Esophagus muscularis mucosa (tissue), 4 donors: ENCODE data around the gene SMYD4. TPM values are rescaled to one million over a fixed set of nuclear protein-coding genes. Genes with fewer than 3 reads are reported as not detected.

Experiments used
- DNase-seq: peaks from one replicate; pipeline ENCODE4 v3.0.0-alpha.2; 2017; ENCODE audit errors: extremely low spot score
- H3K27ac ChIP-seq, 4 donors: fragments of 200-600 bp; sonication (generic); replicated peaks in 1 of 4; 1 replicate in 3 of 4; 2 replicates in 1 of 4; pipeline ENCODE4 v1.5.1; 2016 to 2019; ENCODE audit warnings: mild to moderate bottlenecking in 1 of 4
- H3K27me3 ChIP-seq, 4 donors: fragments of 200-600 bp; sonication (generic); one replicate each; pipeline versions ENCODE4 v1.5.1 to v1.6.0; 2016 to 2019
- H3K36me3 ChIP-seq, 4 donors: fragments of 200-600 bp; sonication (generic); one replicate each; pipeline ENCODE4 v1.5.1; 2016 to 2019
- H3K4me1 ChIP-seq, 4 donors: fragments of 200-600 bp; sonication (generic); one replicate each; pipeline ENCODE4 v1.5.1; 2016 to 2019
- H3K4me3 ChIP-seq, 4 donors: fragments of 200-600 bp; sonication (generic); 1 replicate in 2 of 4; 2 replicates in 2 of 4; pipeline ENCODE4 v1.5.1; 2016 to 2019; ENCODE audit warnings: mild to moderate bottlenecking in 4 of 4, moderate library complexity in 1 of 4
- H3K9me3 ChIP-seq, 4 donors: fragments of 200-600 bp; sonication (generic); 1 replicate in 3 of 4; 2 replicates in 1 of 4; pipeline ENCODE4 v1.5.1; 2016 to 2019
- EP300 ChIP-seq: sonication (generic); formaldehyde crosslinking; IDR thresholded peaks from one replicate; pipeline ENCODE4 v1.6.1; 2017; ENCODE audit warnings: antibody characterized with exemption
- POLR2A ChIP-seq: fragments of 450-650 bp; IDR thresholded peaks from one replicate; pipeline ENCODE4 v1.6.1; 2017; ENCODE audit warnings: antibody characterized with exemption, moderate library complexity, mild to moderate bottlenecking, low read depth
- POLR2AphosphoS5 ChIP-seq, 2 donors: sonication (generic); formaldehyde crosslinking; IDR thresholded peaks; one replicate each; pipeline ENCODE4 v1.6.1; 2017; ENCODE audit warnings: antibody characterized with exemption in 2 of 2
- WGBS: methylation state at CpG from one replicate; pipeline ENCODE4 v1.1.5; 2018; 5-methylcytosine and 5-hydroxymethylcytosine counted together
- intact Hi-C: fragments of 100-400 bp; cut with DNase I; formaldehyde crosslinking; loops from one replicate; pipeline ENCODE4 v1.15.1; 2023
- total RNA-seq, 4 donors: library from RNA; depleted of rRNA; stranded (reverse); fragments of >200 nt; gene quantifications; one replicate each; pipeline versions ENCODE4 v1.1.0 to v1.2.1, GENCODE V29; 2016
- TF ChIP-seq, protein P1 (sequence below), 3 experiments: fragments of 200-600 bp in 2 of 3; fragments of 450-650 bp in 1 of 3; sonication (generic) in 2 of 3; IDR thresholded peaks; one replicate each; pipeline ENCODE4 v1.5.1; 2017 to 2019; ENCODE audit warnings: antibody characterized with exemption in 3 of 3, mild to moderate bottlenecking in 2 of 3, moderate library complexity in 1 of 3

Gene SMYD4
- total RNA-seq, 4 donors from 2014 or later = 10.3 to 14.8 (median 11.9) TPM

DNA sequence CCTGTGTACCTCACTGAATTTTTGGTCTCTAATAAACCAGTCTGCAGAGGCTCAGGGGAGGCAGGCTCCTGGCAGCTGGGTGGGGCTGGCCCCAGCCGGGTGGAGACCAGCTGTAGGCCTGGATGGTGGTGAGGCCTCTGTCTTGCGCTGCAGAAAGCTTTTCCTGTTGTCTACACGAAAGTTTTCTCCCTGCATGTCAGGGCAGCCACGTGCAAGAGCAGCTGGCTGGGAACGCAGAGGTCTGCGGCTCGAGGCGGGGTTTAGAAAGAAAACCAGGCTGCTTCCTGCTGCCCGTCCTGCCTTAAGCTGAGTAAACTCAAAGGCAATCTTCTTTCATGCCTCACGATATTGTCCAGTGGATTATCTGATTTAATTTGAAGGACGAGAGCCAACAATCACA, 65.4 kb downstream of the SMYD4 start:
- peaks cover 16 to 42% (median 41%) of the 10 kb centered on the region in 4 donors for H3K4me1 ChIP-seq
- H3K36me3 ChIP-seq = no peaks in the 10 kb centered on the region
- TF ChIP-seq, protein P1, sequence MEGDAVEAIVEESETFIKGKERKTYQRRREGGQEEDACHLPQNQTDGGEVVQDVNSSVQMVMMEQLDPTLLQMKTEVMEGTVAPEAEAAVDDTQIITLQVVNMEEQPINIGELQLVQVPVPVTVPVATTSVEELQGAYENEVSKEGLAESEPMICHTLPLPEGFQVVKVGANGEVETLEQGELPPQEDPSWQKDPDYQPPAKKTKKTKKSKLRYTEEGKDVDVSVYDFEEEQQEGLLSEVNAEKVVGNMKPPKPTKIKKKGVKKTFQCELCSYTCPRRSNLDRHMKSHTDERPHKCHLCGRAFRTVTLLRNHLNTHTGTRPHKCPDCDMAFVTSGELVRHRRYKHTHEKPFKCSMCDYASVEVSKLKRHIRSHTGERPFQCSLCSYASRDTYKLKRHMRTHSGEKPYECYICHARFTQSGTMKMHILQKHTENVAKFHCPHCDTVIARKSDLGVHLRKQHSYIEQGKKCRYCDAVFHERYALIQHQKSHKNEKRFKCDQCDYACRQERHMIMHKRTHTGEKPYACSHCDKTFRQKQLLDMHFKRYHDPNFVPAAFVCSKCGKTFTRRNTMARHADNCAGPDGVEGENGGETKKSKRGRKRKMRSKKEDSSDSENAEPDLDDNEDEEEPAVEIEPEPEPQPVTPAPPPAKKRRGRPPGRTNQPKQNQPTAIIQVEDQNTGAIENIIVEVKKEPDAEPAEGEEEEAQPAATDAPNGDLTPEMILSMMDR (IDR thresholded peaks at IDR 0.05) = no peak
- TF ChIP-seq POLR2AphosphoS5 (IDR thresholded peaks at IDR 0.05) = peak; percentile 70 to 84
- peak; percentile 36 for TF ChIP-seq POLR2A
- no peak for TF ChIP-seq EP300
- WGBS = 3% methylated on average over 10 of the region's 11 CpGs
- H3K27me3 ChIP-seq = peaks cover 0 to 40% (median 0%) of the 10 kb centered on the region in 4 donors
- peak; percentile 96 for DNase-seq
- peak overlapping the region; percentile 48 to 57 (median 50) for H3K4me3 ChIP-seq
- H3K9me3 ChIP-seq = no peaks in the 10 kb centered on the region
- intact Hi-C loops = no loop called here
- peak overlapping the region; percentile 77 to 81 (median 80) for H3K27ac ChIP-seq

DNA sequence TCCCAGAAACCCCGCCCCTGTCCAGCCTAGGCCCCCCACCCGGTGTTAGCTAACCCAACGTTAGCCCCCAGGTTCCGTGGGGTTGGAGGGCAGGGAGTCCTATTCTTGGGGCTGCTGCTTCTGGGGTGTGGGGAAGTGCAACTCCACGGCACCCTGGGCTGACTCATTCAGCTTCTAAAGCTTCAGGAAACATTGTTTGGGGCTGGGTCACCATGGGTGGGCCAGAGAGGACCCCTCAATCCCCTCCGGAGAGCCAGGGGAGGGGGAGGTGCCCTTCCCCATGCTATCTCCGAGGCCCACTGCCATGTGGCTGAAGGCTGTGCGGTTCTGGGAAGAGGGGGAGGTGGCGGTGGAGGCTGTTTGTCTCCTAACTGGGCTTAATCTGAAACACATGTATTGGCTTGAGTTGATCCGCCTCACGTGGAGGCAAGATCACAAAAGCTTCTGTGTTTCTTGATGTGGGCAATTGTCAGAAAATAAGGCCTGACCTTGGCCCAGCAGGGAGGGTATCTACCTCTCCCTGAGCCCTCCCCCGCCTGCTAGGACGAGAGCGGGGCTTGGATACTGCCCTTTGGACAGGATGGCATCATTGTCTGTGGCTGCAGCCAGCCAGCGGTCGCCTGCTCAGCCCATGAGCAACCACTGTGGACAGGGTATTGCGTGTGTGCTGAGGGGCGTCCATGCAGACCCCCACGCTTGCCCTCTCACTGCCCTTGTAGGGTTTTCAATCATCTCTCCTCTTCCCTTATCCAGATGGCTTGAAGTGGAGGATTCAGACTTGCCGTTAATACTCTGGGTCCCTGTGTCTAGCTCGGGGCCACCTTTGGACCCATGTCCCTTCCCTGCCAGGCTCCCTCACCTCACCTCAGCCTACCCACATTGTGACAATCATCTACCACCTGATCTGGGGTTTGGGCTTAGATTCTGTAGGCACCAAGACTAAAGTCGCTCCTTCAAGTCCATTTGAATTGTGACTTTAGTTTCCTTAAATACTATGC, 66.5 kb downstream of the SMYD4 start:
- 52% methylated on average over 9 of the region's 22 CpGs for WGBS
- peak overlapping the region; percentile 48 to 57 (median 50) for H3K4me3 ChIP-seq
- peaks cover 16 to 42% (median 39%) of the 10 kb centered on the region in 4 donors for H3K4me1 ChIP-seq
- no peaks in the 10 kb centered on the region for H3K9me3 ChIP-seq
- no peaks in the 10 kb centered on the region for H3K36me3 ChIP-seq
- DNase-seq = no peak
- peaks cover 0 to 29% (median 0%) of the 10 kb centered on the region in 4 donors for H3K27me3 ChIP-seq
- intact Hi-C loops = no loop called here
- TF ChIP-seq POLR2A (no peak), POLR2AphosphoS5 (IDR thresholded peaks at IDR 0.05) (peak; percentile 19 to 20), EP300 (no peak)
- TF ChIP-seq, protein P1 (IDR thresholded peaks at IDR 0.05) = no peak
- peak overlapping the region; percentile 77 to 81 (median 80) for H3K27ac ChIP-seq

DNA sequence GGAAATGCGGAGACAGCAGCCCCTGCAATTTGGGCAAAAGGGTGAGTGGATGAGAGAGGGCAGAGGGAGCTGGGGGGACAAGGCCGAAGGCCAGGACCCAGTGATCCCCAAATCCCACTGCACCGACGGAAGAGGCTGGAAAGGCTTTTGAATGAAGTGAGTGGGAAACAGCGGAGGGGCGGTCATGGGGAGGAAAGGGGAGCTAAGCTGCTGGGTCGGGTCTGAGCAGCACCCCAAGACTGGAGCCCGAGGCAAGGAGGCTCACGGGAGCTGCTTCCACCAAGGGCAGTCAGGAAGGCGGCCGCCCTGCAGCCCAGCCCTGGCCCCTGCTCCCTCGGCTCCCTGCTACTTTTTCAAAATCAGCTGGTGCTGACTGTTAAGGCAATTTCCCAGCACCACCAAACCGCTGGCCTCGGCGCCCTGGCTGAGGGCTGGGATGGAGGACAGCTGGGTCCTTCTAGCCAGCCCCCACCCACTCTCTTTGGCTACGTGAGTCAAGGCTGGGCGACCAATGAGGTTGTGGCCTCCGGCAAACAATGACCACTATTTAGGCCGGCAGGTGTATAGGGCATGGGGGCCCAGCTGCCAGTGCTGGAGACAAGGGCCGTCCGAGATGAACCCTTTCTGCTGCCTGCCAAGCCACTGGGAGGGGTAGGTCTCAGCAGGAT, 67.3 kb downstream of the SMYD4 start:
- WGBS = 74% methylated on average over 11 of the region's 21 CpGs
- peaks cover 0 to 22% (median 0%) of the 10 kb centered on the region in 4 donors for H3K27me3 ChIP-seq
- H3K4me3 ChIP-seq = peak overlapping the region; percentile 48 to 57 (median 50)
- TF ChIP-seq, protein P1 (IDR thresholded peaks at IDR 0.05) = no peak
- TF ChIP-seq POLR2A = peak; percentile 45
- TF ChIP-seq EP300 = no peak
- peak in 1 of 2 donors; percentile 23 for TF ChIP-seq POLR2AphosphoS5 (IDR thresholded peaks at IDR 0.05)
- peak overlapping the region; percentile 77 to 81 (median 80) for H3K27ac ChIP-seq
- no peaks in the 10 kb centered on the region for H3K9me3 ChIP-seq
- intact Hi-C loops = no loop called here
- DNase-seq = no peak
- H3K36me3 ChIP-seq = no peaks in the 10 kb centered on the region
- peaks cover 16 to 41% (median 38%) of the 10 kb centered on the region in 4 donors for H3K4me1 ChIP-seq

DNA sequence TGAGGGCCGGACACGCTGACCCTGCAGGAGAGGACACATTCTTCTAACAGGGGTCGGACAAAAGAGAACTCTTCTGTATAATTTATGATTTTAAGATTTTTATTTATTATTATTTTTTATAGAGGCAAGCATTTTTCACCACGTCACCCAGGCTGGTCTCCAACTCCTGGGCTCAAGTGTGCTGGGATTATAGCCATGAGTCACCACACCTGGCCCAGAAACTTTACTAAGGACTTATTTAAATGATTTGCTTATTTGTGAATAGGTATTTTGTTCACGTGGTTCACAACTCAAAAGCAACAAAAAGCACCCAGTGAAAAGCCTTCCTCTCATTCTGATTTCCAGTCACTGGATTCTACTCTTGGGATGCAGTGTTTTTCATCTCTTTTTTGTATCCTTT, 70.2 kb downstream of the SMYD4 start:
- H3K27ac ChIP-seq = no peak overlapping the region
- peaks cover 0 to 9% (median 0%) of the 10 kb centered on the region in 4 donors for H3K27me3 ChIP-seq
- H3K4me1 ChIP-seq = peaks cover 10 to 20% (median 17%) of the 10 kb centered on the region in 4 donors
- no peak for DNase-seq
- TF ChIP-seq EP300 (no peak), POLR2A (no peak), POLR2AphosphoS5 (IDR thresholded peaks at IDR 0.05) (no peak)
- TF ChIP-seq, protein P1 (IDR thresholded peaks at IDR 0.05) = no peak
- no peaks in the 10 kb centered on the region for H3K36me3 ChIP-seq
- WGBS = 78% methylated on average over 5 of the region's 5 CpGs
- H3K4me3 ChIP-seq = no peak overlapping the region
- H3K9me3 ChIP-seq = no peaks in the 10 kb centered on the region
- intact Hi-C loops = no loop called here
